GM12801 (cell line): ENCODE measurements around the gene GRM6.

ENCODE experiments used
- TF ChIP-seq, protein P1 (sequence below): IDR thresholded peaks from one replicate; pipeline ENCODE4 v1.5.1; 2011; ENCODE audit warnings: control low read depth; ENCODE audit not compliant: insufficient read length; ENCODE audit errors: extremely low read depth

Gene GRM6

DNA sequence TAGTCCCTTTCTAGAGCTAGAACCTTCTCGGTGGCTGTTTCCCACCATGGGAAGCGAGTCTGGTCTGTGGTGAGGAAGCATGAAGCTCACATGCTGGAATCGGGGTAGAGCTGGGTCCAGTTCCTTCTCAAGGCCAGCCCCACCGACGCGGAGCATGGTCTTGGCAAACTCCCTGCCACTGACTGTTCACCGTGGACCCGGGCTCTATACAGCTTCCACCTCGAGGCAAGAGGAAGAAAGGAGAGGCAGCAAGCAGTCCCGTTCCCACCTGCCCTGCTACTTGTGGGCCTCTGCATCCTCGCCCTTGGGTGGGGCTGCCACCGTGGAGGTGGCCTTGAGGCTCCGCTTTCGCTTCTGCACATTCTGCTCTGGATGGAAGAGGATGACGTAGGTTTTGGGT is 13.7 kb downstream of the GRM6 start:
- TF ChIP-seq, protein P1, sequence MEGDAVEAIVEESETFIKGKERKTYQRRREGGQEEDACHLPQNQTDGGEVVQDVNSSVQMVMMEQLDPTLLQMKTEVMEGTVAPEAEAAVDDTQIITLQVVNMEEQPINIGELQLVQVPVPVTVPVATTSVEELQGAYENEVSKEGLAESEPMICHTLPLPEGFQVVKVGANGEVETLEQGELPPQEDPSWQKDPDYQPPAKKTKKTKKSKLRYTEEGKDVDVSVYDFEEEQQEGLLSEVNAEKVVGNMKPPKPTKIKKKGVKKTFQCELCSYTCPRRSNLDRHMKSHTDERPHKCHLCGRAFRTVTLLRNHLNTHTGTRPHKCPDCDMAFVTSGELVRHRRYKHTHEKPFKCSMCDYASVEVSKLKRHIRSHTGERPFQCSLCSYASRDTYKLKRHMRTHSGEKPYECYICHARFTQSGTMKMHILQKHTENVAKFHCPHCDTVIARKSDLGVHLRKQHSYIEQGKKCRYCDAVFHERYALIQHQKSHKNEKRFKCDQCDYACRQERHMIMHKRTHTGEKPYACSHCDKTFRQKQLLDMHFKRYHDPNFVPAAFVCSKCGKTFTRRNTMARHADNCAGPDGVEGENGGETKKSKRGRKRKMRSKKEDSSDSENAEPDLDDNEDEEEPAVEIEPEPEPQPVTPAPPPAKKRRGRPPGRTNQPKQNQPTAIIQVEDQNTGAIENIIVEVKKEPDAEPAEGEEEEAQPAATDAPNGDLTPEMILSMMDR = no peak

DNA sequence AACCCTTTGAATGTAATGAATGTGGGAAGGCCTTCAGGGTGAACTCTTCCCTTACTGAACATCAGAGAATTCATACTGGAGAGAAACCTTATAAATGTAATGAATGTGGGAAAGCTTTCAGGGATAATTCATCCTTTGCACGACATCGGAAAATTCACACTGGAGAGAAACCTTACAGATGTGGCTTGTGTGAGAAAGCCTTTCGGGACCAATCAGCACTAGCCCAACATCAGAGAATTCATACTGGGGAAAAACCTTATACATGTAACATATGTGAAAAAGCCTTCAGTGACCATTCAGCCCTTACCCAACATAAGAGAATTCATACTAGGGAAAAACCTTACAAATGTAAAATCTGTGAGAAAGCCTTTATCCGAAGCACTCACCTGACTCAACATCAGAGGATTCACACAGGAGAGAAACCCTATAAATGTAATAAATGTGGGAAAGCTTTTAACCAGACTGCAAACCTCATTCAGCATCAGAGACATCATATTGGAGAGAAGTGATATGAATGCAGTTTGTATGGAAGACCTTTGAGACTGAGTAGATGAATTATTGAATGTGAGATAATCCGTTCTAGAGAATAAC is 29.6 kb downstream of the GRM6 start:
- TF ChIP-seq, protein P1 = no peak

DNA sequence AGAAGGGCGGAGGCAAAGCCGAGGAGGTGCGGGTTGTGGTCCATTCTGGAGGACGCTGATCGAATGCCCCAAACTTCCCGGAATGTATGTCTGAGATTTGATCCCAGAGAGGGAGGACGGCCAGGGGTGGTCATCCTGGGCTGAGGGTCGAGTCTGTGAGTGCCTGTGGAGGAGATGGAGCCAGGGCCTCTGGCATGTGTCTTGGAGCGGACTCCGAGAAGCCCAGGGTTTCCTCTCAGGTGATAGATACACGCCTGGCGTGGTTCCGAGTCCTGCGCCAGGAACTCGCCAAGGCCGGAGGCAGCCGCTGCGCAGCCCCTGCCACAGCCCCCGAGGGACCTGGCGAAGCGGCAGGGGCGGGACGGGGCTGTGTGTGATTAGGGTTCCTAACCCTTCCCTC is 53.8 kb downstream of the GRM6 start:
- TF ChIP-seq, protein P1 = no peak

DNA sequence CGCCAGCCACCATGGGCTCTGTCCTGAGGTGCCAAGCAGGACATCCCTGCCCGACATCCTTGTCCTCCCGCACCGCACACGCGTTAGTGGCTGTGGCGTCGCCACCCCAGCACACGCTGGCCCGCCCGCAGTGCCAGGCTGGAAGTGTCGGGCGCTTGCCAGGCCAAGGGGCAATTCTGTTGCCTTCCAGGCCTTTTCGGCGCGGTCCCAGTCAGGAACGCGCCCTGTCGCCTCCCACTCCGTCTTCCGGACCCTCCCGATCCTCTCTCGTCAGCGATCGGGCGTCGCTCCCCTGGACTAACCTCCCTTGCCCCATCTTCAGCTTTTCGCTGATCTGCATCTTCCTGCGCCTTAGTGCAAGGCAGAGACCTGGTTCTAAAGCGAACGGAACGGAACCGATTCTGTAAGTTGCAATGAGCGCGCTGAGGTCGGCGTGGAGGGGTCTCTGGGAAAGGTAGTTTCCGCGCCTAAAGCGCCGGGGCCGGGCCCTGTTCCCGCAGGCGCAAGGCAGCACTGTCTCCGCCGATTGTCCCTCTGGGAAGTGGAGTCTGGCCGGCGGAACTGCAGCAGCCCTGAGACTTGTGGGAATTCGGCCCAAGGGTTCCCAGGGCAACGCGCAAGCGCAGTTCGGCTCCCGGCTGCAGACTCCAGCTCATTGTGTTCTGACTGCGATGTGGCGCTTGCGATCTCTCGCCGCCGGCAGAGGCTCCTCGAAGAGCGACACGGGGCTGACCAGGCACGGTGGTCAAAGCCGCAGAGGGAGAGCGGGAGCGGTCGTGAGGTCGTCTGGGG is 54.4 kb downstream of the GRM6 start, which contains the start of gene ZNF454:
TSS of gene ZNF454 (plus strand) at position 630 of the 792 bp plus-strand sequence. CDS start 1,594 bp downstream, outside the sequence.
- TF ChIP-seq, protein P1 = no peak

- TF ChIP-seq, protein P1 = no peak
These were observed 63.0 kb downstream of the GRM6 start for GRCh38 chr5:178931846-178932760.
